ENCODE data around the gene DLGAP5.

Gene DLGAP5

DNA sequence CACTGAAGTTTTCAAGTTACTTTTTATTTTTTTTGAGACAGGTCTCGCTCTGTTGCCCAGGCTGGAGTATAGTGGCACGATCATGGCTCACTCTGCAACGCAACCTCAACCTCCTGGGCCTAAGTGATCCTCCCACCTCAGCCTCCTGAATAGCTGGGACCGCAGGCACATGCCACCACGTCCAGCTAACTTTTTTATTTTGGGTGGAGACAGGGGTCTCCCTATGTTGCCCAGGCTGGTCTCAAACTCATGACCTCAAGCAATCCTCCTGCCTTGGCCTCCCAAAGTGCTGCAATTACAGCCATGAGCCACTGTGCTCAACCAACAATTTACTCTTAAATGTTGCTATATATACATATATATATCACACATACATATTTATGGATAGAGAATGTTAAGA lies 89.7 kb downstream of the DLGAP5 start:
- TF ChIP-seq FOXM1 (IDR thresholded peaks at IDR 0.05; ENCODE audit: borderline replicate concordance, low read depth): no peak
- TF ChIP-seq CREB1 (IDR thresholded peaks at IDR 0.05; ENCODE audit: low read depth): no peak
- no peak for TF ChIP-seq ZBTB7A (IDR thresholded peaks at IDR 0.05; ENCODE audit: low read depth)
- TF ChIP-seq TCF12 (IDR thresholded peaks at IDR 0.05; ENCODE audit: low read depth): no peak
- TF ChIP-seq RAD21 (IDR thresholded peaks at IDR 0.05; ENCODE audit: low read depth): no peak
- TF ChIP-seq, protein P1, sequence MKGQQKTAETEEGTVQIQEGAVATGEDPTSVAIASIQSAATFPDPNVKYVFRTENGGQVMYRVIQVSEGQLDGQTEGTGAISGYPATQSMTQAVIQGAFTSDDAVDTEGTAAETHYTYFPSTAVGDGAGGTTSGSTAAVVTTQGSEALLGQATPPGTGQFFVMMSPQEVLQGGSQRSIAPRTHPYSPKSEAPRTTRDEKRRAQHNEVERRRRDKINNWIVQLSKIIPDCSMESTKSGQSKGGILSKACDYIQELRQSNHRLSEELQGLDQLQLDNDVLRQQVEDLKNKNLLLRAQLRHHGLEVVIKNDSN (IDR thresholded peaks at IDR 0.05): no peak
- no peak for TF ChIP-seq EGR1 (IDR thresholded peaks at IDR 0.05)
- no peak for TF ChIP-seq NFIC (IDR thresholded peaks at IDR 0.05)
- TF ChIP-seq YY1 (IDR thresholded peaks at IDR 0.05; ENCODE audit: low read depth): no peak
- TF ChIP-seq TAF1 (IDR thresholded peaks at IDR 0.05; ENCODE audit: low read depth): no peak
- TF ChIP-seq, protein P2, sequence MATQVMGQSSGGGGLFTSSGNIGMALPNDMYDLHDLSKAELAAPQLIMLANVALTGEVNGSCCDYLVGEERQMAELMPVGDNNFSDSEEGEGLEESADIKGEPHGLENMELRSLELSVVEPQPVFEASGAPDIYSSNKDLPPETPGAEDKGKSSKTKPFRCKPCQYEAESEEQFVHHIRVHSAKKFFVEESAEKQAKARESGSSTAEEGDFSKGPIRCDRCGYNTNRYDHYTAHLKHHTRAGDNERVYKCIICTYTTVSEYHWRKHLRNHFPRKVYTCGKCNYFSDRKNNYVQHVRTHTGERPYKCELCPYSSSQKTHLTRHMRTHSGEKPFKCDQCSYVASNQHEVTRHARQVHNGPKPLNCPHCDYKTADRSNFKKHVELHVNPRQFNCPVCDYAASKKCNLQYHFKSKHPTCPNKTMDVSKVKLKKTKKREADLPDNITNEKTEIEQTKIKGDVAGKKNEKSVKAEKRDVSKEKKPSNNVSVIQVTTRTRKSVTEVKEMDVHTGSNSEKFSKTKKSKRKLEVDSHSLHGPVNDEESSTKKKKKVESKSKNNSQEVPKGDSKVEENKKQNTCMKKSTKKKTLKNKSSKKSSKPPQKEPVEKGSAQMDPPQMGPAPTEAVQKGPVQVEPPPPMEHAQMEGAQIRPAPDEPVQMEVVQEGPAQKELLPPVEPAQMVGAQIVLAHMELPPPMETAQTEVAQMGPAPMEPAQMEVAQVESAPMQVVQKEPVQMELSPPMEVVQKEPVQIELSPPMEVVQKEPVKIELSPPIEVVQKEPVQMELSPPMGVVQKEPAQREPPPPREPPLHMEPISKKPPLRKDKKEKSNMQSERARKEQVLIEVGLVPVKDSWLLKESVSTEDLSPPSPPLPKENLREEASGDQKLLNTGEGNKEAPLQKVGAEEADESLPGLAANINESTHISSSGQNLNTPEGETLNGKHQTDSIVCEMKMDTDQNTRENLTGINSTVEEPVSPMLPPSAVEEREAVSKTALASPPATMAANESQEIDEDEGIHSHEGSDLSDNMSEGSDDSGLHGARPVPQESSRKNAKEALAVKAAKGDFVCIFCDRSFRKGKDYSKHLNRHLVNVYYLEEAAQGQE (IDR thresholded peaks at IDR 0.05; ENCODE audit: low read depth): no peak
- TF ChIP-seq TEAD4 (IDR thresholded peaks at IDR 0.05): no peak
- TF ChIP-seq EP300 (IDR thresholded peaks at IDR 0.05; ENCODE audit: borderline replicate concordance): no peak
- TF ChIP-seq, protein P3, sequence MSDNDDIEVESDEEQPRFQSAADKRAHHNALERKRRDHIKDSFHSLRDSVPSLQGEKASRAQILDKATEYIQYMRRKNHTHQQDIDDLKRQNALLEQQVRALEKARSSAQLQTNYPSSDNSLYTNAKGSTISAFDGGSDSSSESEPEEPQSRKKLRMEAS (IDR thresholded peaks at IDR 0.05): no peak
- no peak for TF ChIP-seq CEBPB (IDR thresholded peaks at IDR 0.05)

DNA sequence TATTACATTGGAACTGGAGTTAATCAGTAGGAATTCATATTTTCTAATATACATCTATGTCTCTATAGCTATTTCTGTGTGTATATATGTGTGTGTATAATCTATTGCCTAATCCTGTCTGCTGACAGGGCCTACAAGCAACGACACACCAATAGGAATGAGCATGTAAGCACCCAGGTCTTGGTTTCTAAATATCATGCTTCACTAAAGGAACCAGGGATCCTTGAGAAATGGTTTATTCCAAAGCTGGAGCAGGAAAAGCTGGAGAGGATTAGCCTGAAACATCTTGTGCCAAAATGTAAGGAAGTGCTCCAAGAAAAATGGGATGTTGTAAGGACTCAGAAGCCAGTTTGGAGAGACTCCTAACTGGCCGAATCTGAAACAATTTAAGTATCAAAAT lies 91.6 kb downstream of the DLGAP5 start:
- TF ChIP-seq ZBTB7A (IDR thresholded peaks at IDR 0.05; ENCODE audit: low read depth): no peak
- TF ChIP-seq CEBPB (IDR thresholded peaks at IDR 0.05): no peak
- TF ChIP-seq NFIC (IDR thresholded peaks at IDR 0.05): no peak
- no peak for TF ChIP-seq YY1 (IDR thresholded peaks at IDR 0.05; ENCODE audit: low read depth)
- TF ChIP-seq FOXM1 (IDR thresholded peaks at IDR 0.05; ENCODE audit: borderline replicate concordance, low read depth): no peak
- TF ChIP-seq TAF1 (IDR thresholded peaks at IDR 0.05; ENCODE audit: low read depth): no peak

DNA sequence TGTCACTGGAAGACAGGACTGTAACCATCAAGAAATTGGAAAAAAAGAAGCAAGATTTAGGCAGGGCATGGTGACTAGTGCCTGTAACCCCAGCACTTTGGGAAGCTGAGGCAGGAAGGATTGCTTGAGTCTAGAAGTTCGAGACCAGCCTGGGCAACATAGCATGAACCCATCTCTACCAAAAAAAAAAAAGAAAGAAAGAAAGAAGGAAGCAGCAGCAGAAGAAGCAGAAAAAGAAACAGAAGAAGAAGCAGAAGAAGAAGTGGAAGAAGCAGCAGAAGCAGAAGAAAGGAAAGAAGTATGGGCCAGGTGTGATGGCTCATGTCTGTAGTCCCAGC lies 92.9 kb downstream of the DLGAP5 start:
- TF ChIP-seq, protein P1 (IDR thresholded peaks at IDR 0.05): no peak
